WTC11 (cell line): ENCODE results near the gene MYO15B. TPM values are rescaled to one million over a fixed set of nuclear protein-coding genes. Genes with fewer than 3 reads are reported as not detected.

Source experiments
- ATAC-seq: fragments of 200-7000 bp; cut with Tn5 transposase; 2 replicates; pipeline ENCODE4 v1.10.0; 2021; ENCODE audit warnings: mild to moderate bottlenecking, moderate library complexity
- CTCF ChIA-PET: fragments of 300-600 bp; sonication (Branson Sonifier 250); formaldehyde crosslinking; loops from one replicate; lab custom pipeline; 2021; ENCODE audit warnings: antibody characterized with exemption; lab: Charles Lee
- POLR2A ChIA-PET: fragments of 350-600 bp; sonication (Branson Sonifier 250); formaldehyde crosslinking; loops from one replicate; lab custom pipeline; 2021; ENCODE audit warnings: antibody characterized with exemption; lab: Charles Lee
- DNase-seq: peaks from one replicate; pipeline ENCODE4 v3.0.0; 2021; ENCODE audit warnings: low spot score
- H3K27ac Mint-ChIP-seq: 2 replicates; pipeline ENCODE4 v1.8.0; 2021; ENCODE audit warnings: mixed read lengths
- H3K27me3 Mint-ChIP-seq: 2 replicates; pipeline ENCODE4 v1.8.0; 2021; ENCODE audit warnings: low read depth, mild to moderate bottlenecking, moderate library complexity, mixed read lengths
- H3K36me3 Mint-ChIP-seq: 2 replicates; pipeline ENCODE4 v1.8.0; 2021; ENCODE audit warnings: mixed read lengths
- H3K4me1 Mint-ChIP-seq: 2 replicates; pipeline ENCODE4 v1.8.0; 2022; ENCODE audit warnings: mixed read lengths
- H3K4me3 Mint-ChIP-seq: 2 replicates; pipeline ENCODE4 v1.8.0; 2021; ENCODE audit warnings: mild to moderate bottlenecking, moderate library complexity, mixed read lengths
- H3K9me3 Mint-ChIP-seq: 2 replicates; pipeline ENCODE4 v1.8.0; 2021; ENCODE audit warnings: mixed read lengths
- CREB1 ChIP-seq: sonication (generic); formaldehyde crosslinking; IDR thresholded peaks from 2 replicates; pipeline ENCODE4 v1.8.0; 2023; ENCODE audit warnings: mild to moderate bottlenecking, missing genetic modification reagents
- CREM ChIP-seq: sonication (generic); formaldehyde crosslinking; IDR thresholded peaks from 2 replicates; pipeline ENCODE4 v1.8.1; 2022; ENCODE audit warnings: mild to moderate bottlenecking, missing genetic modification reagents, moderate library complexity
- GABPB1 ChIP-seq: sonication (generic); formaldehyde crosslinking; IDR thresholded peaks from 2 replicates; pipeline ENCODE4 v1.8.1; 2023; ENCODE audit warnings: mild to moderate bottlenecking, missing genetic modification reagents
- HMGA2 ChIP-seq: fragments of 250-450 bp; sonication (Bioruptor Pico); IDR thresholded peaks from 2 replicates; pipeline ENCODE4 v1.4.0; 2021; ENCODE audit warnings: mild to moderate bottlenecking, moderate library complexity
- MYBL2 ChIP-seq: sonication (generic); formaldehyde crosslinking; IDR thresholded peaks from 2 replicates; pipeline ENCODE4 v1.8.1; 2023; ENCODE audit warnings: mild to moderate bottlenecking, moderate library complexity, missing genetic modification reagents
- NR2C2 ChIP-seq: sonication (generic); formaldehyde crosslinking; IDR thresholded peaks from 2 replicates; pipeline ENCODE4 v1.8.0; 2022; ENCODE audit warnings: mild to moderate bottlenecking, missing genetic modification reagents
- PRRX2 ChIP-seq: fragments of 250-450 bp; sonication (Bioruptor Pico); IDR thresholded peaks from 2 replicates; pipeline ENCODE4 v1.8.0; 2021; ENCODE audit warnings: mild to moderate bottlenecking
- RORB ChIP-seq: fragments of 250-450 bp; sonication (Bioruptor Pico); IDR thresholded peaks from 2 replicates; pipeline ENCODE4 v1.9.0; 2021; ENCODE audit warnings: mild to moderate bottlenecking
- SOX15 ChIP-seq: fragments of 250-450 bp; sonication (Bioruptor Pico); IDR thresholded peaks from 2 replicates; pipeline ENCODE4 v1.9.0; 2021; ENCODE audit warnings: mild to moderate bottlenecking
- total RNA-seq: library from RNA; stranded (reverse); gene quantifications from 3 replicates; pipeline ENCODE4 v1.2.3, GENCODE V29; 2021
- TF ChIP-seq, protein P1 (sequence below): sonication (generic); formaldehyde crosslinking; IDR thresholded peaks from 2 replicates; pipeline ENCODE4 v1.8.0; 2023; ENCODE audit warnings: mild to moderate bottlenecking, missing genetic modification reagents
- TF ChIP-seq, protein P2 (sequence below): fragments of 200-600 bp; IDR thresholded peaks from 2 replicates; pipeline ENCODE4 v1.8.0; 2022; ENCODE audit warnings: antibody characterized with exemption
- TF ChIP-seq, protein P3 (sequence below): sonication (generic); formaldehyde crosslinking; IDR thresholded peaks from 2 replicates; pipeline ENCODE4 v1.8.0; 2023; ENCODE audit warnings: missing genetic modification reagents
- TF ChIP-seq, protein P4 (sequence below): sonication (generic); formaldehyde crosslinking; IDR thresholded peaks from 2 replicates; pipeline ENCODE4 v1.8.1; 2022; ENCODE audit warnings: low read depth, missing genetic modification reagents, borderline replicate concordance
- TF ChIP-seq, protein P5 (sequence below): sonication (generic); formaldehyde crosslinking; IDR thresholded peaks from 2 replicates; pipeline ENCODE4 v1.8.1; 2023; ENCODE audit warnings: mild to moderate bottlenecking, moderate library complexity, missing genetic modification reagents
- TF ChIP-seq, protein P6 (sequence below): fragments of 250-450 bp; sonication (Bioruptor Pico); IDR thresholded peaks from 2 replicates; pipeline ENCODE4 v1.9.0; 2021; ENCODE audit warnings: mild to moderate bottlenecking, borderline replicate concordance

MYO15B gene
- total RNA-seq, 1 experiment from 2014 or later = 35.6 TPM

DNA sequence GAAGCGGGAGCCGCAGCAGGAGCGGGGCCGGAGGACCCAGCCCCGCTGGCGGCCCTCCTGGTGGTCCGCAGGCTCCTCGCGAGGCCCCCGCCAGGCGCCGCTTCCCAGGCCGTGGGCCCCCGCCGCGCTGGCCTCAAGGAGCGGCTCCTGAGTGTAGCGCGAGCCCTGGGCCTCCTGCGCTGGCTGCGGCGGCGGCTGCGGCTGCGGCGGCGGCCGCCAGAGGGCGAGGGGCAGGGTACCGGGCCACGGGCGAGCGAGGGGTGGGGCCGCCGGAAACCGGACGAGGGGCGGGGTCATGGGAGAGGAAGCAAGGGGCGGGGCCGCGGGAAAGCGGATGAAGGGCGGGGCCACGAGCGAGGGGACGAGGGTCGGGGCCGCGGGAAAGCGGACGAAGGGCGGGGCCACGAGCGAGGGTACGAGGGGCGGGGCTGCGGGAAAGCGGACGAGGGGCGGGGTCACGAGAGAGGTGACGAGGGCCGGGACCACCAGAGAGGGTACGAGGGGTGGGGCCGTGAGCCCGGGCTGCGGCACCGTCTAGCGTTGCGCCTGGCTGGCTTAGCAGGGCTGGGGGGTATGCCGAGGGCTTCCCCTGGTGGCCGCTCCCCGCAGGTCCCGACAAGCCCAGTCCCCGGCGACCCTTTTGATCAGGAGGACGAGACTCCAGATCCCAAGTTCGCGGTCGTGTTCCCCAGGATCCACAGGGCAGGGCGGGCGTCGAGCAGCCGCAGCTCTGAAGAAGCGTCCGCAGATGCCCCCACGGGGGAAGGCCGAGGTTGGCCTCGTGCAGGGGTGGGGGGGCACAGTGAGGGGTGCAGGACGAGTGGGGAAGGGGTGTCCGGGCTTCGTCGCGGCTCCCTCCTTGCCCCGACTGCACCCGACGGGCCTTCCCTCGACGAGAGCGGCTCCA lies 1.7 kb downstream of the MYO15B start (continued):
- TF ChIP-seq, protein P1, sequence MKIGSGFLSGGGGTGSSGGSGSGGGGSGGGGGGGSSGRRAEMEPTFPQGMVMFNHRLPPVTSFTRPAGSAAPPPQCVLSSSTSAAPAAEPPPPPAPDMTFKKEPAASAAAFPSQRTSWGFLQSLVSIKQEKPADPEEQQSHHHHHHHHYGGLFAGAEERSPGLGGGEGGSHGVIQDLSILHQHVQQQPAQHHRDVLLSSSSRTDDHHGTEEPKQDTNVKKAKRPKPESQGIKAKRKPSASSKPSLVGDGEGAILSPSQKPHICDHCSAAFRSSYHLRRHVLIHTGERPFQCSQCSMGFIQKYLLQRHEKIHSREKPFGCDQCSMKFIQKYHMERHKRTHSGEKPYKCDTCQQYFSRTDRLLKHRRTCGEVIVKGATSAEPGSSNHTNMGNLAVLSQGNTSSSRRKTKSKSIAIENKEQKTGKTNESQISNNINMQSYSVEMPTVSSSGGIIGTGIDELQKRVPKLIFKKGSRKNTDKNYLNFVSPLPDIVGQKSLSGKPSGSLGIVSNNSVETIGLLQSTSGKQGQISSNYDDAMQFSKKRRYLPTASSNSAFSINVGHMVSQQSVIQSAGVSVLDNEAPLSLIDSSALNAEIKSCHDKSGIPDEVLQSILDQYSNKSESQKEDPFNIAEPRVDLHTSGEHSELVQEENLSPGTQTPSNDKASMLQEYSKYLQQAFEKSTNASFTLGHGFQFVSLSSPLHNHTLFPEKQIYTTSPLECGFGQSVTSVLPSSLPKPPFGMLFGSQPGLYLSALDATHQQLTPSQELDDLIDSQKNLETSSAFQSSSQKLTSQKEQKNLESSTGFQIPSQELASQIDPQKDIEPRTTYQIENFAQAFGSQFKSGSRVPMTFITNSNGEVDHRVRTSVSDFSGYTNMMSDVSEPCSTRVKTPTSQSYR (CRISPR knock-in tag) = no peak
- TF ChIP-seq, protein P2, sequence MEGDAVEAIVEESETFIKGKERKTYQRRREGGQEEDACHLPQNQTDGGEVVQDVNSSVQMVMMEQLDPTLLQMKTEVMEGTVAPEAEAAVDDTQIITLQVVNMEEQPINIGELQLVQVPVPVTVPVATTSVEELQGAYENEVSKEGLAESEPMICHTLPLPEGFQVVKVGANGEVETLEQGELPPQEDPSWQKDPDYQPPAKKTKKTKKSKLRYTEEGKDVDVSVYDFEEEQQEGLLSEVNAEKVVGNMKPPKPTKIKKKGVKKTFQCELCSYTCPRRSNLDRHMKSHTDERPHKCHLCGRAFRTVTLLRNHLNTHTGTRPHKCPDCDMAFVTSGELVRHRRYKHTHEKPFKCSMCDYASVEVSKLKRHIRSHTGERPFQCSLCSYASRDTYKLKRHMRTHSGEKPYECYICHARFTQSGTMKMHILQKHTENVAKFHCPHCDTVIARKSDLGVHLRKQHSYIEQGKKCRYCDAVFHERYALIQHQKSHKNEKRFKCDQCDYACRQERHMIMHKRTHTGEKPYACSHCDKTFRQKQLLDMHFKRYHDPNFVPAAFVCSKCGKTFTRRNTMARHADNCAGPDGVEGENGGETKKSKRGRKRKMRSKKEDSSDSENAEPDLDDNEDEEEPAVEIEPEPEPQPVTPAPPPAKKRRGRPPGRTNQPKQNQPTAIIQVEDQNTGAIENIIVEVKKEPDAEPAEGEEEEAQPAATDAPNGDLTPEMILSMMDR = peak; percentile 49; the same call in 1 of the 2 replicates
- TF ChIP-seq, all 79 proteins: peak for 9

DNA sequence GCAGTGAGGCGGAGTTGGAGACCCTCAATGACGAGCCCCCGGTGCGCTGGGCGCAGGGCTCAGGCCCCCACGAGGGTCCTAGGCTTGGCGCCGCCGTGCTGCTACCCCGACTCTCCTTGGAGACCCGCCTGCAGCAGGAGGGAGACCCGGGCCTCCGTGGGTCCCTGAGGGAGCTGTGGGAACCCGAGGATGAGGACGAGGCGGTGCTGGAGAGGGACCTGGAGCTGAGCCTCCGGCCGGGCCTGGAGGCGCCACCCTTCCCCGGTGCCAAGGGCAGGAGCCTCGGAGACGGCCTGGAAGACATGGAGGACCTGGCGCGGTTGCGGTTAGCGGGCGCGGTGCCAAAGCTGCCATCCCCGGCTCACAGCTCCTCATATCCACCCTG lies 2.3 kb downstream of the MYO15B start:
- TF ChIP-seq PRRX2 (CRISPR knock-in tag) = no peak
- TF ChIP-seq, protein P3, sequence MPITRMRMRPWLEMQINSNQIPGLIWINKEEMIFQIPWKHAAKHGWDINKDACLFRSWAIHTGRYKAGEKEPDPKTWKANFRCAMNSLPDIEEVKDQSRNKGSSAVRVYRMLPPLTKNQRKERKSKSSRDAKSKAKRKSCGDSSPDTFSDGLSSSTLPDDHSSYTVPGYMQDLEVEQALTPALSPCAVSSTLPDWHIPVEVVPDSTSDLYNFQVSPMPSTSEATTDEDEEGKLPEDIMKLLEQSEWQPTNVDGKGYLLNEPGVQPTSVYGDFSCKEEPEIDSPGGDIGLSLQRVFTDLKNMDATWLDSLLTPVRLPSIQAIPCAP (CRISPR knock-in tag) = no peak
- 0 out of 2 replicates have a peak, but pooled peaks have one; percentile 17 for TF ChIP-seq CREM (CRISPR knock-in tag)
- no peak for TF ChIP-seq MYBL2 (CRISPR knock-in tag)
- no peak for TF ChIP-seq GABPB1 (CRISPR knock-in tag)
- TF ChIP-seq, protein P4, sequence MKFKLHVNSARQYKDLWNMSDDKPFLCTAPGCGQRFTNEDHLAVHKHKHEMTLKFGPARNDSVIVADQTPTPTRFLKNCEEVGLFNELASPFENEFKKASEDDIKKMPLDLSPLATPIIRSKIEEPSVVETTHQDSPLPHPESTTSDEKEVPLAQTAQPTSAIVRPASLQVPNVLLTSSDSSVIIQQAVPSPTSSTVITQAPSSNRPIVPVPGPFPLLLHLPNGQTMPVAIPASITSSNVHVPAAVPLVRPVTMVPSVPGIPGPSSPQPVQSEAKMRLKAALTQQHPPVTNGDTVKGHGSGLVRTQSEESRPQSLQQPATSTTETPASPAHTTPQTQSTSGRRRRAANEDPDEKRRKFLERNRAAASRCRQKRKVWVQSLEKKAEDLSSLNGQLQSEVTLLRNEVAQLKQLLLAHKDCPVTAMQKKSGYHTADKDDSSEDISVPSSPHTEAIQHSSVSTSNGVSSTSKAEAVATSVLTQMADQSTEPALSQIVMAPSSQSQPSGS (CRISPR knock-in tag) = no peak
- no peak for TF ChIP-seq RORB (CRISPR knock-in tag)
- TF ChIP-seq, protein P5, sequence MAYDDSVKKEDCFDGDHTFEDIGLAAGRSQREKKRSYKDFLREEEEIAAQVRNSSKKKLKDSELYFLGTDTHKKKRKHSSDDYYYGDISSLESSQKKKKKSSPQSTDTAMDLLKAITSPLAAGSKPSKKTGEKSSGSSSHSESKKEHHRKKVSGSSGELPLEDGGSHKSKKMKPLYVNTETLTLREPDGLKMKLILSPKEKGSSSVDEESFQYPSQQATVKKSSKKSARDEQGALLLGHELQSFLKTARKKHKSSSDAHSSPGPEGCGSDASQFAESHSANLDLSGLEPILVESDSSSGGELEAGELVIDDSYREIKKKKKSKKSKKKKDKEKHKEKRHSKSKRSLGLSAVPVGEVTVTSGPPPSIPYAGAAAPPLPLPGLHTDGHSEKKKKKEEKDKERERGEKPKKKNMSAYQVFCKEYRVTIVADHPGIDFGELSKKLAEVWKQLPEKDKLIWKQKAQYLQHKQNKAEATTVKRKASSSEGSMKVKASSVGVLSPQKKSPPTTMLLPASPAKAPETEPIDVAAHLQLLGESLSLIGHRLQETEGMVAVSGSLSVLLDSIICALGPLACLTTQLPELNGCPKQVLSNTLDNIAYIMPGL (CRISPR knock-in tag) = 0 out of 2 replicates have a peak, but pooled peaks have one; percentile 40
- no peak for TF ChIP-seq HMGA2
- TF ChIP-seq, protein P6, sequence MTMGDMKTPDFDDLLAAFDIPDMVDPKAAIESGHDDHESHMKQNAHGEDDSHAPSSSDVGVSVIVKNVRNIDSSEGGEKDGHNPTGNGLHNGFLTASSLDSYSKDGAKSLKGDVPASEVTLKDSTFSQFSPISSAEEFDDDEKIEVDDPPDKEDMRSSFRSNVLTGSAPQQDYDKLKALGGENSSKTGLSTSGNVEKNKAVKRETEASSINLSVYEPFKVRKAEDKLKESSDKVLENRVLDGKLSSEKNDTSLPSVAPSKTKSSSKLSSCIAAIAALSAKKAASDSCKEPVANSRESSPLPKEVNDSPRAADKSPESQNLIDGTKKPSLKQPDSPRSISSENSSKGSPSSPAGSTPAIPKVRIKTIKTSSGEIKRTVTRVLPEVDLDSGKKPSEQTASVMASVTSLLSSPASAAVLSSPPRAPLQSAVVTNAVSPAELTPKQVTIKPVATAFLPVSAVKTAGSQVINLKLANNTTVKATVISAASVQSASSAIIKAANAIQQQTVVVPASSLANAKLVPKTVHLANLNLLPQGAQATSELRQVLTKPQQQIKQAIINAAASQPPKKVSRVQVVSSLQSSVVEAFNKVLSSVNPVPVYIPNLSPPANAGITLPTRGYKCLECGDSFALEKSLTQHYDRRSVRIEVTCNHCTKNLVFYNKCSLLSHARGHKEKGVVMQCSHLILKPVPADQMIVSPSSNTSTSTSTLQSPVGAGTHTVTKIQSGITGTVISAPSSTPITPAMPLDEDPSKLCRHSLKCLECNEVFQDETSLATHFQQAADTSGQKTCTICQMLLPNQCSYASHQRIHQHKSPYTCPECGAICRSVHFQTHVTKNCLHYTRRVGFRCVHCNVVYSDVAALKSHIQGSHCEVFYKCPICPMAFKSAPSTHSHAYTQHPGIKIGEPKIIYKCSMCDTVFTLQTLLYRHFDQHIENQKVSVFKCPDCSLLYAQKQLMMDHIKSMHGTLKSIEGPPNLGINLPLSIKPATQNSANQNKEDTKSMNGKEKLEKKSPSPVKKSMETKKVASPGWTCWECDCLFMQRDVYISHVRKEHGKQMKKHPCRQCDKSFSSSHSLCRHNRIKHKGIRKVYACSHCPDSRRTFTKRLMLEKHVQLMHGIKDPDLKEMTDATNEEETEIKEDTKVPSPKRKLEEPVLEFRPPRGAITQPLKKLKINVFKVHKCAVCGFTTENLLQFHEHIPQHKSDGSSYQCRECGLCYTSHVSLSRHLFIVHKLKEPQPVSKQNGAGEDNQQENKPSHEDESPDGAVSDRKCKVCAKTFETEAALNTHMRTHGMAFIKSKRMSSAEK (CRISPR knock-in tag) = no peak
- TF ChIP-seq NR2C2 (CRISPR knock-in tag) = no peak
- no peak for TF ChIP-seq CREB1 (CRISPR knock-in tag)
- no peak for TF ChIP-seq SOX15 (CRISPR knock-in tag)
- Mint-ChIP-seq H3K27ac (no peak overlapping the region), H3K36me3 (peaks cover 3% of the 10 kb centered on the region; the same call in 1 of the 2 replicates), H3K9me3 (peaks cover 11% of the 10 kb centered on the region), H3K4me1 (peaks cover 5% of the 10 kb centered on the region), H3K27me3 (peaks cover 25% of the 10 kb centered on the region), H3K4me3 (peak overlapping the region; percentile 49)
- ChIA-PET CTCF (interaction anchor here (0.6 to 8.9 kb wide), 14 partner anchors 10 to 520 kb away, joined by 3 to 61 read pairs (median 4); partner anchors contain the start of genes LLGL2, MIF4GD, SMIM5 and TSEN54), POLR2A (no interaction called here)
- DNase-seq (no peak), ATAC-seq (no peak)
